GM12891 (cell line): Measurements from ENCODE around the gene OR9Q2.

Experiments
- POLR2A ChIP-seq: IDR thresholded peaks from 2 replicates; pipeline ENCODE4 v1.6.1; 2011; ENCODE audit warnings: low read depth, low read length, control low read depth
- POLR2AphosphoS5 ChIP-seq: IDR thresholded peaks from 2 replicates; pipeline ENCODE4 v1.6.1; 2011; ENCODE audit warnings: low read depth, low read length, control low read depth
- SPI1 ChIP-seq: IDR thresholded peaks from 2 replicates; pipeline ENCODE4 v1.6.1; 2011; ENCODE audit warnings: low read depth, low read length, control low read depth

DNA sequence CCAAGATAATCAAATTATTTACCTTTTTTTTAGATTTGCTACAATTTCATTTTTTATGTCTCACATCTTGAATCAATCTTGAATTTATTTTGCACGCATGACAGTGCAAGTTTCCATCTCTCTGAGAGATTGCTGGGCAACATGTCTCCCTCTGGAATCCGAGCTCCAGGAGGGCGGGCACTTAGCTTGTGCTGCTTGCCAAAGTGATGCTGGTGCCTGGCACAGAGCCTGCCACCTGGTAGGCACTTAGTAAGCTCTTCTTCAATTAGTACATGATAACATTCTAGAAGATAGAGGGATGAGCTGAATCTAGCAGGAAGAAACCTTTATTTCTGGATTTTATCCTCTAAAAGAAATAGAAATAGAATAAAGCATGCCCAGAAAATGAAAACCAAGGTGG is 36.1 kb upstream of the OR9Q2 start:
- TF ChIP-seq POLR2A (no peak), POLR2AphosphoS5 (no peak), SPI1 (no peak)
